Activated gamma-delta T cell treated with anti-CD3 and anti-CD28 coated beads, Interleukin-2, amount 50 U/mL, for 16 hours (primary cell): ENCODE data around the gene PSTPIP1.

Experiments used
- DNase-seq: peaks from one replicate; pipeline ENCODE4 v3.0.0-alpha.2; 2020; ENCODE audit warnings: low read depth

The PSTPIP1 gene

GRCh38 chr15:76978522-76979330 is 16.2 kb upstream of the PSTPIP1 start:
- DNase-seq, result no peak

GRCh38 chr15:76979331-76979925 is 15.5 kb upstream of the PSTPIP1 start:
- no peak for DNase-seq

- DNase-seq, result no peak
Observed at GRCh38 chr15:76979996-76980520, 14.9 kb upstream of the PSTPIP1 start.

GRCh38 chr15:76982356-76982755 is 12.6 kb upstream of the PSTPIP1 start:
- no peak for DNase-seq

- DNase-seq, result no peak
Observed at GRCh38 chr15:76982756-76983155, 12.2 kb upstream of the PSTPIP1 start.

- DNase-seq, result no peak
Observed at GRCh38 chr15:76983590-76984375, 11.1 kb upstream of the PSTPIP1 start.

- DNase-seq, result no peak
Observed at GRCh38 chr15:76986743-76987142, 8.2 kb upstream of the PSTPIP1 start.

- DNase-seq, result no peak
Observed at GRCh38 chr15:76987276-76987675, 7.7 kb upstream of the PSTPIP1 start.

GRCh38 chr15:76987896-76988860 is 6.7 kb upstream of the PSTPIP1 start:
- no peak for DNase-seq

GRCh38 chr15:76988867-76989780 is 5.8 kb upstream of the PSTPIP1 start:
- DNase-seq, result no peak

- no peak for DNase-seq
Observed at GRCh38 chr15:76991048-76991447, 3.9 kb upstream of the PSTPIP1 start.

GRCh38 chr15:76991741-76992645 is 2.9 kb upstream of the PSTPIP1 start:
- DNase-seq, result no peak

GRCh38 chr15:76993114-76993725 is 1.7 kb upstream of the PSTPIP1 start:
- no peak for DNase-seq

- no peak for DNase-seq
Observed at GRCh38 chr15:76994001-76994400, 925 bp upstream of the PSTPIP1 start.

- no peak for DNase-seq
Observed at GRCh38 chr15:76994496-76994895, 430 bp upstream of the PSTPIP1 start.

GRCh38 chr15:76996076-76996525 is 1.2 kb downstream of the PSTPIP1 start:
- DNase-seq, result no peak

GRCh38 chr15:76996526-76997401 is 1.8 kb downstream of the PSTPIP1 start:
- no peak for DNase-seq
